Amygdala (tissue), 56 donors: ENCODE measurements around the gene MROH7.
A peak's percentile ranks its signal among the peaks of the same experiment; 100 is the strongest.
"Not testable (repeated sequence)": the region's sequence is repeated elsewhere in the genome, so short reads cannot be mapped to it uniquely, and the experiment has no call there.

Experiments
- DNase-seq, 56 donors: peaks; one replicate each; lab custom pipeline; 2025; lab: John Stamatoyannopoulos, UW

Gene MROH7

GRCh38 chr1:54609301-54609921 lies 32.2 kb upstream of the MROH7 start:
- peak in 45 of 56 donors; percentile 6 to 79 (median 37) for DNase-seq

- DNase-seq, result no peak
Measured at GRCh38 chr1:54610048-54610447, 31.5 kb upstream of the MROH7 start.

GRCh38 chr1:54610601-54611580 lies 30.7 kb upstream of the MROH7 start:
- no peak for DNase-seq

GRCh38 chr1:54611621-54612020 lies 30.0 kb upstream of the MROH7 start:
- DNase-seq, result no peak

- no peak for DNase-seq
Measured at GRCh38 chr1:54614024-54614423, 27.6 kb upstream of the MROH7 start.

GRCh38 chr1:54614563-54614962 lies 27.0 kb upstream of the MROH7 start:
- DNase-seq, result no peak

GRCh38 chr1:54615531-54616279 lies 25.9 kb upstream of the MROH7 start:
- no peak for DNase-seq

- no peak for DNase-seq
Measured at GRCh38 chr1:54619749-54620148, 21.8 kb upstream of the MROH7 start.

- no peak for DNase-seq
Measured at GRCh38 chr1:54623216-54624007, 18.2 kb upstream of the MROH7 start, which contains the start of gene FAM151A. TSS of gene FAM151A (minus strand) at chr1:54623525. CDS start at chr1:54623395, 130 bp downstream.

- DNase-seq, result no peak
Measured at GRCh38 chr1:54624466-54625464, 16.8 kb upstream of the MROH7 start.

- peak in 11 of 56 donors; percentile 1 to 42 (median 8) for DNase-seq
Measured at GRCh38 chr1:54627196-54627595, 14.4 kb upstream of the MROH7 start.

GRCh38 chr1:54635804-54636203 lies 5.8 kb upstream of the MROH7 start:
- DNase-seq, result not testable (repeated sequence)

GRCh38 chr1:54636461-54637446 lies 4.8 kb upstream of the MROH7 start:
- DNase-seq, result not testable (repeated sequence)

GRCh38 chr1:54640361-54640760 lies 1.2 kb upstream of the MROH7 start:
- no peak for DNase-seq

- no peak for DNase-seq
Measured at GRCh38 chr1:54643736-54644135, 2.1 kb downstream of the MROH7 start.

- no peak for DNase-seq
Measured at GRCh38 chr1:54645806-54646676, 4.5 kb downstream of the MROH7 start.
